Thymus (tissue), 11 donors: ENCODE data around the gene GNAL. TPM values are rescaled to one million over a fixed set of nuclear protein-coding genes. Genes with fewer than 3 reads are reported as not detected.

Source experiments
- DNase-seq, 9 donors: peaks; one replicate each; pipeline ENCODE4 v3.0.0-alpha.2; 2013; ENCODE audit warnings: low spot score in 9 of 9, low read depth in 6 of 9, missing footprints in 1 of 9
- H3K27ac ChIP-seq, 2 donors: one replicate each; pipeline ENCODE4 v1.5.1; 2013; ENCODE audit warnings: control low read depth in 1 of 2, low read depth in 1 of 2, low read length in 1 of 2, mild to moderate bottlenecking in 1 of 2, moderate library complexity in 1 of 2
- H3K27me3 ChIP-seq, 2 donors: one replicate each; pipeline ENCODE4 v1.5.1; 2013; ENCODE audit warnings: low read length in 1 of 2; ENCODE audit not compliant: control insufficient read depth in 2 of 2, insufficient read depth in 1 of 2
- H3K36me3 ChIP-seq, 2 donors: one replicate each; pipeline ENCODE4 v1.5.1; 2013; ENCODE audit warnings: low read length in 1 of 2, mild to moderate bottlenecking in 1 of 2, moderate library complexity in 1 of 2; ENCODE audit not compliant: control insufficient read depth in 2 of 2, insufficient read depth in 2 of 2
- H3K4me1 ChIP-seq, 2 donors: one replicate each; pipeline ENCODE4 v1.5.1; 2013; ENCODE audit warnings: low read length in 2 of 2; ENCODE audit not compliant: control insufficient read depth in 2 of 2, insufficient read depth in 2 of 2
- H3K4me3 ChIP-seq, 2 donors: one replicate each; pipeline ENCODE4 v1.5.1; 2013; ENCODE audit warnings: low read length in 2 of 2, control low read depth in 1 of 2, mild to moderate bottlenecking in 1 of 2
- H3K9me3 ChIP-seq, 2 donors: one replicate each; pipeline ENCODE4 v1.5.1; 2013; ENCODE audit warnings: low read length in 1 of 2, mild to moderate bottlenecking in 1 of 2; ENCODE audit not compliant: control insufficient read depth in 2 of 2, insufficient read depth in 1 of 2
- WGBS: extraction: QIAGEN DNeasy Blood & Tissue Kit; methylation state at CpG from one replicate; pipeline ENCODE4 v1.1.7; 2013; 5-methylcytosine and 5-hydroxymethylcytosine counted together
- polyA plus RNA-seq: library from polyadenylated mRNA; stranded (reverse); fragments of 200-250 nt; gene quantifications from one replicate; pipeline ENCODE4 v1.2.3, GENCODE V29; 2013
- total RNA-seq: library from RNA; stranded (reverse); fragments of 120-200 nt; gene quantifications from one replicate; pipeline ENCODE4 v1.2.4, GENCODE V29; 2013
- donor health status: healthy.

Gene GNAL
- total and polyA plus RNA-seq, 2 donors, result 1.7 to 7.5 TPM

DNA sequence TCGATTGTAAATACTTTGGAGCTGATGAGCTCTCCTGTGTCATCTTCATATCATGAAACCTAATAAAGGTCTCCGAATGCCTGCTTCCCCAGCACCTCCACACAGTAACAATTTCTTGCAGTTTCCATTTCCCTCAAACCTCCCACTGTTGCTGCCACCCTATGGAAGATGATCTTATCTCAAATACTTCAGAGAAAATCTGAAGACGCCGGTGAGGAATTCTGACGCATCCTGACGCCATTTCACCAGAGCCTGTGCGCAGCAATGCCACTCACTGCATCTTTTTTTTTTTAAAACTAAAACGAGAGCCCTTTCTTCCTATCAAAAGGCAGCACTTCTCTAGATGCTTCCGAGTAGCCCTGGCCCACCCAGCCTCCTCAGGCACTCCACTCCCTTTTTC is 31.9 kb upstream of the GNAL start:
- no peaks in the 10 kb centered on the region for H3K36me3 ChIP-seq
- no peak overlapping the region for H3K4me3 ChIP-seq
- no peak for DNase-seq
- peaks cover 2 to 24% of the 10 kb centered on the region in 2 donors for H3K27me3 ChIP-seq
- H3K9me3 ChIP-seq, result no peaks in the 10 kb centered on the region
- peaks cover 0 to 5% of the 10 kb centered on the region in 2 donors for H3K4me1 ChIP-seq
- 92% methylated on average over 9 of the region's 9 CpGs for WGBS
- no peak overlapping the region for H3K27ac ChIP-seq

DNA sequence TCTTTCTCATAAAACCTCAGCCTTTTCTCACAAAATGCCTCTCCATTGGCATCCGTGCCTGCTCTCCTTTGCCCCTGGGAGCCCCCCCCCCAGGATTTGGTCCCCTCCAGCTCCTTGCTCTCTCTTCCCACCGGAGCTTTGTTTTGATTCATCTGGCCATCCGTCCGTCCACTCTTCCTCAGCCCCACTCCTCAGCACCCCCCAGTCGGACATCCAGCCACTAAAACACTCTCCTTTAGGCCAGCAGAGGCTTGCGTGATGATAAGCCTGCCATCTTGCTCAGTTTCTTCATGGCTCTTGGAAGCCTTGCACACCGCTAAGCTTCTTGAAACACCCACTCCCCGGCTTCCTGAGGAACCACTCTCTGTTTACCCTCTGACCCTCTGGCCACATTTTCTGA is 31.5 kb upstream of the GNAL start:
- DNase-seq, result no peak
- H3K27me3 ChIP-seq, result peaks cover 2 to 24% of the 10 kb centered on the region in 2 donors
- WGBS, result 95% methylated on average over 8 of the region's 8 CpGs

DNA sequence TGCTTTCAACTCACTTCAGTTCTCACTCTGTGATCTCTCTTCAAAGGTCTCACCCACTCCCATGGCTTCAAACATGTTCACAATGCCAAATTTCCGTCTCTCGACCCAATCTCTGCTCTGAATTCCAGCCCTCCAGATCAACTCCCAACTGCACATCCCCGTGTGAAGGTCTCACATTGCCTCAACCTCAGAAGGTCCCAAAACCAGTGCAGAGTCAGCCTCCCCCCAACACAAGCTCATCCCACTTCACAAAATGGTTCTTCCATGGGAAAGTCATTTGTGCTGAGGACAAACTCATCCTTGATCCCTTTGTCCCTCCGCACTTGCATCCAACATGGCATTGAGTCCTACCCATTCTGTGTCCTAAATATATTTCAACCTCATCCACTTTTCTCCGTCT is 31.0 kb upstream of the GNAL start:
- no peaks in the 10 kb centered on the region for H3K36me3 ChIP-seq
- H3K9me3 ChIP-seq, result no peaks in the 10 kb centered on the region
- H3K27ac ChIP-seq, result no peak overlapping the region
- peaks cover 2 to 24% of the 10 kb centered on the region in 2 donors for H3K27me3 ChIP-seq
- 97% methylated on average over 5 of the region's 5 CpGs for WGBS
- no peak for DNase-seq
- peaks cover 0 to 5% of the 10 kb centered on the region in 2 donors for H3K4me1 ChIP-seq
- no peak overlapping the region for H3K4me3 ChIP-seq

More for the DNA sequence above, 31.5 kb upstream of the GNAL start:
- no peak overlapping the region for H3K4me3 ChIP-seq
- no peak overlapping the region for H3K27ac ChIP-seq
- H3K9me3 ChIP-seq, result no peaks in the 10 kb centered on the region
- H3K36me3 ChIP-seq, result no peaks in the 10 kb centered on the region
- H3K4me1 ChIP-seq, result peaks cover 0 to 5% of the 10 kb centered on the region in 2 donors

DNA sequence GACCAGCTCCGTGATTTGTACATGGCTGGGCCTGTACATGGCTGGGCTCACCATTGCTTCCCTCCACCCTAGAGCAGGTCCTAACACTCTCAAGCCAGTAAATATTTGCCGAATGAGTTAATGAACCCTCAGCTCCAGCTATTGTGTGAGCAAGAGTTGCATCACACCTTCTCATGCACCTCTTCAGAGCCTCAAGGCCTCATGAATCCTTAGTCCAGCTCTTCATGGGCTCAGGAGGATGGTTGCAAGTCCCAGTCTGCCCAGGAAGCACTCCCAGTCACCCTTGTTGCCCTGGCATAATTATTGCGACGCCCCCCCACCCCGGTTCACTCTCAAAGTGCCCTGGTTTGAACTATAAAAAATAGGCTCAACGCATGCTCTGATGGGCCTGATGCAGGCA is 30.1 kb upstream of the GNAL start:
- Histone ChIP-seq H3K4me3 (no peak overlapping the region), H3K9me3 (no peaks in the 10 kb centered on the region), H3K27ac (no peak overlapping the region), H3K4me1 (peaks cover 0 to 5% of the 10 kb centered on the region in 2 donors), H3K27me3 (peaks cover 0 to 23% of the 10 kb centered on the region in 2 donors), H3K36me3 (no peaks in the 10 kb centered on the region)
- WGBS, result 95% methylated on average over 6 of the region's 6 CpGs
- DNase-seq, result no peak

DNA sequence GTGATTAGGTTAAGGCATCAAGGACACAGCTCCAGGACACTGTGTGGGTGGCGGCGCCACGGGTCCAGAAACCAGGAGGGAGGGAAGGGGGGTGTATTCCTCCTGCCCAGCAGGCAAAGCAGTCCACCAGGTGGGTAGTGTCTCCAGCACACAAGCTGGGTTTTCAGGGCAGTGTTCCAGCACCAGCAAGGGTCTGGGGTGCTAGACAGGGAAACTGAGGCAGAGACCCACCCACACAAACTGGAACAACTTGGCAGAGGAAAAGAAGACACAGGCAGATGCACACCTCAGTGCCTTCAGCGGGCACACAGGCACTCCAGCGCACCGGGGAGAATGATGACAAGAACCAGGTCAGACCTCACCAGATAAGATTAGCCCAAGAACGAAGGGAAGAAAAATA is 28.4 kb upstream of the GNAL start:
- Histone ChIP-seq H3K27ac (no peak overlapping the region), H3K27me3 (peaks cover 0 to 15% of the 10 kb centered on the region in 2 donors)

DNA sequence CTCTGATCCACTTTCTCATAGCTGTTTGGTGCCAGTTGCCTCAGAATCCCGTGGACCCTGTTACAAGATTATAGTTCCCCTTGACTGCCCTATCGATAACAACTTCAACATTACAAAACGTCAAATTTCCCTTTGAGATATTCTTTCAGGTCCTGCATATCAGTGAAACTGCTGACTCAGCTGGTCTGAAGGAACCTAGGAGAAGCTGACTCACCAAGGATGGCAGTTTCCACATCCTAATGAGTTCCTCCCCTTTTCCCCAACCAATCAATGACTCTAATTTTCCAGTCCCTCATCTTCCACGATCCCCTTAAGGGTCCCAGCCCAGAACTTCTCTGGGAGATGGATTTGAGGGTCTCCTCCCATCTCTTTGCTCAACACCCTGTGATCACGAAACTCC is 27.6 kb upstream of the GNAL start:
- WGBS, result 84% methylated on average over 5 of the region's 5 CpGs

More for the DNA sequence above, 28.4 kb upstream of the GNAL start:
- 98% methylated on average over 7 of the region's 7 CpGs for WGBS
- H3K36me3 ChIP-seq, result no peaks in the 10 kb centered on the region
- DNase-seq, result no peak
- H3K4me3 ChIP-seq, result no peak overlapping the region
- no peaks in the 10 kb centered on the region for H3K4me1 ChIP-seq
- no peaks in the 10 kb centered on the region for H3K9me3 ChIP-seq

DNA sequence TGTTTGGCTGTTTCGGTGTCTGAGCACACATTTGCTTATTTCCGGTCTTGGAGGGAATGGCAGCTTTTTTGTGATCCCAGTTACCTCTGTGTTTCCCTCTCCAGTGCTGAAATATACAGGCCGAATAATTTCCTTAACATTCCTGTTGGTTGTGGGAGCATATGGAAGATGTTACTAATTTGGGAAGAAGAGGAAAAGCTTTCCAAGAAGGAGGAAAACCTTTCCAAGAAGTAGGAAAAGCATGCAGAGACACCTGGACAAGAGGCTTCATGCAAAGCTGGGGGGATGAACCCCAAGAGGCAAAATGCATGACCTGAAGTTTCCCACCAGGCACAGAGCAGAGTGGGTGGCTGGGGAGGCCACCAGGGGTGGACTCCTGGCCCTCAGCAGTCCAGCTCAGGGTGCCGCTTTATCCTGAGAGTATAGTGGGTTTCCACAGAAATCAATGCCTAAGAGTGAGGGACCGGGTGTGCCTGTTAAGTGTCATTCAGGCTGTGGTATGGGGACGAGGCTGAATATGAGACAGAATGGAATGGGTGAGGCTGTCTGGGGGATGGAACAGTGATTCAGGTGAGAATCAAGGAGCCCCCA is 25.5 kb upstream of the GNAL start:
- no peak overlapping the region for H3K27ac ChIP-seq
- 88% methylated on average over 6 of the region's 6 CpGs for WGBS
- no peaks in the 10 kb centered on the region for H3K9me3 ChIP-seq
- no peak for DNase-seq
- no peaks in the 10 kb centered on the region for H3K36me3 ChIP-seq
- H3K4me1 ChIP-seq, result no peaks in the 10 kb centered on the region
- H3K4me3 ChIP-seq, result no peak overlapping the region
- H3K27me3 ChIP-seq, result peaks cover 0 to 13% of the 10 kb centered on the region in 2 donors

More for the DNA sequence above, 27.6 kb upstream of the GNAL start:
- H3K27ac ChIP-seq, result no peak overlapping the region
- no peak overlapping the region for H3K4me3 ChIP-seq
- H3K9me3 ChIP-seq, result no peaks in the 10 kb centered on the region
- peaks cover 0 to 17% of the 10 kb centered on the region in 2 donors for H3K27me3 ChIP-seq
- no peaks in the 10 kb centered on the region for H3K4me1 ChIP-seq
- no peak for DNase-seq
- no peaks in the 10 kb centered on the region for H3K36me3 ChIP-seq

DNA sequence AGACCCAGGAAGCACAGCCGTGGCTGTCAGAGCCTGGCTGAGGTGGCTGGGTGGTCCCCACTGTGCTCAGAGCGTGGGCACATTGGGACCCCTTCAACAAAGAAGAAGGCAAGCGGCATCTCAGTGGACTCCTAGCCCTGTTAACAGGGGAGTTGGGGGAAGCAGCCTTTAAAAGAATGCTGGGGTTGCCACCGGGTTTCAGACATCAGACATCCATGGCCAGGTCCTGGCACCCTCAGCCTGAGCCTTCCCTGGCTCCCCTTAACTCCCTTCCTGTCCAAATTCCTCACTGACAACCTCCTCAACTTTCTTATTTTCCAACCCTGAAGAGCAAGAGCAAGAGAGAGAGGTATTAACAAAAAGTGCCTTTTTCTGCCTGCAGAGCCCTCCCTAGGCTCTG is 24.8 kb upstream of the GNAL start:
- no peaks in the 10 kb centered on the region for H3K4me1 ChIP-seq
- H3K9me3 ChIP-seq, result no peaks in the 10 kb centered on the region
- peaks cover 0 to 14% of the 10 kb centered on the region in 2 donors for H3K27me3 ChIP-seq
- DNase-seq, result no peak
- no peak overlapping the region for H3K4me3 ChIP-seq
- no peak overlapping the region for H3K27ac ChIP-seq
- 73% methylated on average over 4 of the region's 4 CpGs for WGBS
- no peaks in the 10 kb centered on the region for H3K36me3 ChIP-seq

DNA sequence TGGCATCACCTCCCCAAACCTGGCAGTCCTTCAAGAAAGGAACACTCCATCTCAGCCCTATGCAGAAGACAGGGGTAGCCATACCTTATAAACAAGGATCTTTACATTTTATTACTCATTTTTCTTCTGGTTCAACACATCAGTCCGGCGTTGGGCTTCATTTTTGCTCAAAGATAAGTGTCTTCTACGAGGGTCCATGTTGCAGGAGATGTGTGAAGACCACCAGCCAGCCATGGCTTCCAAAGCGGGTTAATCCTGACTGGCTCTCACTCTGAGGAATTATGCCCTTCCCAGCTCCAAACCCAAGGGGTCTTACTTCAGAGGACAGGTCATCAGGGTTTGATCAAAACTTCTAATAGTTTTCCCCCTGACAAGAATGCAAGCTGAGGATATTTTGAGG is 23.9 kb upstream of the GNAL start:
- DNase-seq, result no peak
- H3K27me3 ChIP-seq, result peaks cover 0 to 19% of the 10 kb centered on the region in 2 donors
- H3K27ac ChIP-seq, result no peak overlapping the region
- H3K36me3 ChIP-seq, result no peaks in the 10 kb centered on the region
- no peaks in the 10 kb centered on the region for H3K9me3 ChIP-seq
- no peaks in the 10 kb centered on the region for H3K4me1 ChIP-seq
- 64% methylated on average over 4 of the region's 4 CpGs for WGBS
- H3K4me3 ChIP-seq, result no peak overlapping the region
